HG03103 (cell line): Measurements from ENCODE around the gene ATXN7L1.
A peak's percentile ranks its signal among the peaks of the same experiment; 100 is the strongest.

Source experiments
- ATAC-seq: cut with Tn5 transposase; IDR thresholded peaks from one replicate; pipeline ENCODE4 v1.9.1; 2021; ENCODE audit warnings: low read depth; ENCODE audit not compliant: unreplicated experiment

The ATXN7L1 gene, protein sequence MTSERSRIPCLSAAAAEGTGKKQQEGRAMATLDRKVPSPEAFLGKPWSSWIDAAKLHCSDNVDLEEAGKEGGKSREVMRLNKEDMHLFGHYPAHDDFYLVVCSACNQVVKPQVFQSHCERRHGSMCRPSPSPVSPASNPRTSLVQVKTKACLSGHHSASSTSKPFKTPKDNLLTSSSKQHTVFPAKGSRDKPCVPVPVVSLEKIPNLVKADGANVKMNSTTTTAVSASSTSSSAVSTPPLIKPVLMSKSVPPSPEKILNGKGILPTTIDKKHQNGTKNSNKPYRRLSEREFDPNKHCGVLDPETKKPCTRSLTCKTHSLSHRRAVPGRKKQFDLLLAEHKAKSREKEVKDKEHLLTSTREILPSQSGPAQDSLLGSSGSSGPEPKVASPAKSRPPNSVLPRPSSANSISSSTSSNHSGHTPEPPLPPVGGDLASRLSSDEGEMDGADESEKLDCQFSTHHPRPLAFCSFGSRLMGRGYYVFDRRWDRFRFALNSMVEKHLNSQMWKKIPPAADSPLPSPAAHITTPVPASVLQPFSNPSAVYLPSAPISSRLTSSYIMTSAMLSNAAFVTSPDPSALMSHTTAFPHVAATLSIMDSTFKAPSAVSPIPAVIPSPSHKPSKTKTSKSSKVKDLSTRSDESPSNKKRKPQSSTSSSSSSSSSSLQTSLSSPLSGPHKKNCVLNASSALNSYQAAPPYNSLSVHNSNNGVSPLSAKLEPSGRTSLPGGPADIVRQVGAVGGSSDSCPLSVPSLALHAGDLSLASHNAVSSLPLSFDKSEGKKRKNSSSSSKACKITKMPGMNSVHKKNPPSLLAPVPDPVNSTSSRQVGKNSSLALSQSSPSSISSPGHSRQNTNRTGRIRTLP

DNA sequence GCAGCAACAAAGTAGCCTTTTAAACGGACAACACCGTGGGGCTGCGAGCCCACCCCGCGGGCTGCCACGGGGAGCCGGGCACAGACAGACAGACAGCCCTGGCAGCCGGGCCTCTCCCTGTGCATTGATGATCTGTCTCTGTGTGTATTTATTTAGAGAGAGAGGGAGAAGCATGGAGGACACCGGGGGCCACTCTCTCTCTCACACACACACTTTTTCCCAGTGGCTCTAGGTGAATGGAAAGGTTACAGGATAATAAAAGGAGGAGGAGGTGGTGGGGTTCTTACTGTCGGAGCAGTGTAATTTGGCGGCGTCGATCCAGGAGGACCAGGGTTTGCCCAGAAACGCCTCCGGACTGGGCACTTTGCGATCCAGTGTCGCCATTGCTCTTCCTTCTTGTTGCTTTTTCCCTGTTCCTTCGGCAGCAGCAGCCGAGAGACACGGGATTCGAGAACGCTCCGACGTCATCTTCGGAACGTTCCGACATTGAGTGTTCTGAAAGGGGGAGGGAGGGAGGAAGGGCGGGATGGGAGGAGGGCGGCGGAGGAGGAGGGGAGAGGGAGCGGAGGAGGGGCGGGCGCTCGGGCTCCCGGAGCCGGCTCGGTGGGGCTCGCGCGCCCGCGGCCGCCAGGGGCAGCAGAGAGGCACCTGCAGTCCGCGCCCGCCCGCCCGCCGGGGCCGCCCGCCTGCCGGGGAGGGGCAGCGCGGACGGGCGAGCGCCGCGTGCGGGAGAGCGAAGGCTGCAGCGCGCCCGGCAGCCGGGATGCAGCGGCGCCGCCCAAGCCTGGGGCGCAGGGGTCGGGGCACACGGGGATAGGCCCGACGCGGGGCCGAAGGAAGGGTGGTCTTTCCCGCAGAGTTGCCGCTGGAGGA is at the start of gene ATXN7L1:
TSS of gene ATXN7L1 (minus strand) at position 509 of the 873 bp plus-strand sequence. CDS start at position 468, 41 bp downstream.
- ATAC-seq, result peak; percentile 79

DNA sequence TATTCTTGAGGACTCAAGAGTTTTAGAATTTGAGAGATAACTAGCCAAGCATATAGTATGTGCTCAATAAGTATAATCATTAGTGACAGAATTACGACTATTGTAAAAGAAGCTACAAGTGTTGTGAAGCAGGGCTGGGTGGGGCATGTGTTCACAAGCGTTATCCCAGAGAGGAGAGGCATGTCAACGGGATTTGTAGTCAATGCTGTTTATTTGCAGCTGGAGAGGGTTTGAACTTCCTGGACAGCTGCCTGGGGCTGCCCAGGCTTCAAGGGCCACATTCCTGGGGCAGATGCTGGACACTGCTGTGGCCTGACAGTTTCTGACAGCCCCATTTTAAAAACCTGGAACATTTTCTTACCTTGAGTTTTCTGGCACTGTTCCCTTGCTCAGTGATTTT is 49.7 kb upstream of the ATXN7L1 start:
- ATAC-seq, result no peak

DNA sequence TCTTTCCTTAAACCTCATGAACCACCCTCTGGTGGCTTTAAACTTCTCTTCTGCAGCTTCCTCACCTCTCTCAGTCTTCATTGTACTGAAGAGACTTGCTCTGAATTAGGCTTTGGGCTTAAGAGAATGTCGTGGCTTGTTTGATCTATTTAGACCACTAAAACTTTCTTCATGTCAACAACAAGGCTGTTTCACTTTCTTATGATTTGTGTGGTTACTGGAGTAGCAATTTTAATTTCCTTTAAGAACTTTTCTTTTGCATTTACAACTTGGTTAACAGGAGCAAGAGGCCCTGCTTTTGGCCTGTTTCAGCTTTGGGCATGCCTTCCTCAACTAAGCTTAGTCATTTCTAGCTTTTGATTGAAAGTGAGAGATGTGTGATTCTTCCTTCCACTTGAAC is 48.5 kb upstream of the ATXN7L1 start:
- ATAC-seq, result no peak

DNA sequence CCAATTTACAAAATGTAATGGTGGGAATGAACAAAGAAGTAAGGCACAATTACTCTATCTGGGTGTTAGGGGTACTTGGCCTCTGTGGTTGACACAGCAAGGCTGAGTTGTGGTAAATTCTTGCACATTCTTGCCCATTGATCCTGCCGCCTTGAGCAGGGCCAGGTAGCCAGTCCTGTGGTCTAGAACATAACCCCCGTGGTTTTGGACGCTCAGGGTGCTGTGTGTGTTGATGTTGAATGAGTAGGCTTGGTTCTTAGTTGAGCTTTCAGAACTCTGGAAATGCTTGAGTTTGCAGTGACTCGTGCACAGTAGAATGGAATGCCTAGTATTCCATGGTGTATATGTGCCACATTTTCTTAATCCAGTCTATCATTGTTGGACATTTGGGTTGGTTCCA is 44.4 kb upstream of the ATXN7L1 start:
- ATAC-seq, result no peak

DNA sequence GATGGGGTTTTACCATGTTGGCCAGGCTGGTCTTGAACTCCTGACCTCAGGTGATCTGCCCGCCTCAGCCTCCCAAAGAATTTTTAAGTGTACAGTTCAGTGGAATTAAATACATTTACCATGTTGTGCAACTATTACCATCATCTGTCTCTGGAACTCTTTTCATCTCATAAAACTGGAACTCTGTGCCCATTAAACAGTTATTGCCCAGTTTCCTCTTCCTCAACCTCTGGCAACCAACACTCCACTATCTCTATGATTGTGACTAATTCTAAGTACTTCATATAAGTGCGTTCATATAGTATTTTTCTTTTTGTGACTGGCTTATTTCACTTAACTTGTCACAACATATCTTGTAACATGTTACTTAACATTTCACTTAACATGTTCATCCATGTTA is 41.3 kb upstream of the ATXN7L1 start:
- ATAC-seq, result no peak

- no peak for ATAC-seq
Measured at GRCh38 chr7:105916603-105917002, 40.2 kb upstream of the ATXN7L1 start.

GRCh38 chr7:105913947-105914346 is 37.5 kb upstream of the ATXN7L1 start:
- ATAC-seq, result no peak

- no peak for ATAC-seq
Measured at GRCh38 chr7:105911961-105912575, 35.7 kb upstream of the ATXN7L1 start.

DNA sequence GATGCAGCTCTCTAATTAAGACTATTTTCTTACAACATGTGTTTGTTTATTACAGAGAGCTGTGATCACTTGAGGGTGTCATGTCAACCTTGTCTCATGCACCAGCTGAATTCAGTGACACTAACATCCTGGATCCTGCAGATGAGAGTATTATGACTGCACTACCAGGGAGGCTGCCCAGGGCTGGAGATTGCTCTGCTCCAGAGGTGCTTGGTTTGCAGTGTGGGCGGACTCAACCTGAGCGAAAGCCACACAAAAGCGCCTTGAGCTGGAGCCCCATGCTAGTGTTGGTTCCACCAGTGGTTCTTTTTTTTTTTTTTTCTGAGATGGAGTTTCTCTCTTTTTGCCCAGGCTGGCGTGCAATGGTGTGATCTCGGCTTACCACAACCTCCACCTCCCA is 33.8 kb upstream of the ATXN7L1 start:
- ATAC-seq, result no peak

DNA sequence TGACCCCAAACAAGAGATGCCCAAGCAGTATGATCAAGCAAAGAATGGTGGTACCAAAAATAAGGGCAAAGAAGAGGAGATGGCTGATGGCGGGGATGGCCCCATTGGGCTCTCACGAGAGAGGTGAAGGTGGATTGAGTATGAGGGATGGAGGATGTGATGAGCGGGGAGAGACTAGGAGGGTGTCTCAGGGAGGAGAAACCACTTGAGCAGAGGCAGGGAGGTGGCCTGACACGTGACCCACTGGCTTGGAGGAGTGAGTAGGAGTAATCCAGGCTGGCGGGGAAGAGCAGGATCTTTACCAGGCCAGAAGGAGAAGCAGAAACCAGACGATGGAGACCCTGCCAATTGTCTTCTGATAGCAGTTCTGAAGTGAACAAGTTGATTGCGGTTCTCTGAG is 33.3 kb upstream of the ATXN7L1 start:
- ATAC-seq, result no peak

DNA sequence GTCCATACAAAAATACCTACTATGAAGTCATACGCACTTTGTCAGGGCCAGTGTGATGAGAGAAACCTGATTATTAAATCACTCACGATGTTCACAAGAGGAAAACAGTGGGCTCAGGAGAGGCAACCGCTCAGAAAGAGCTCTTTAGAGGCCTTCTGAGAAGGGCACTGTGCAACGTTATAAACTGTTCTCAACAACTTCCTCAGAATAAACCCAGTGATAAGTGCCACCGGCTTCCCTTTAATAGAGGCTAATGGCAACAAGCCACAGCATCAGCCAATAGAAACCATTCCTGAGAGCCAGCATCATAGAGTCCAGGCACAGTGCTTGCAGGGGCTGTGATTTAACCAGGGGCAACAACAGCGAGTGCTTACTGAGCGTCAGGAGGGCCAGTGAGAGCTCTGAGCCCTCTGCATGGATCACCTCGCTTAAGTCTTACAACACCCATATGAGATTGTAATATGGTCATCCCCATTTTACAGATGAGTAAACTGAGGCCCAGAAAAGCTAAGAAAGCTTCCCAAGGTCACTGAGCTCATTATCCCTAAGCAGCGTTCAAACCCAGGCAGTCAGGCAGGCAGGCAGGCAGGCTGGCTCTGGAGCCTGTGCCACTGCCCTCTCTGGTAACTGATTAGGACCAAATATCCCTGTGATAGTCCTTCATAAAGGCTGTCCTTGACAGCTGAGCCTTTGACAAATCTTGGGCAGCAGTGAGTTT is 30.9 kb upstream of the ATXN7L1 start:
- no peak for ATAC-seq

- ATAC-seq, result no peak
Measured at GRCh38 chr7:105906695-105907094, 30.3 kb upstream of the ATXN7L1 start.

DNA sequence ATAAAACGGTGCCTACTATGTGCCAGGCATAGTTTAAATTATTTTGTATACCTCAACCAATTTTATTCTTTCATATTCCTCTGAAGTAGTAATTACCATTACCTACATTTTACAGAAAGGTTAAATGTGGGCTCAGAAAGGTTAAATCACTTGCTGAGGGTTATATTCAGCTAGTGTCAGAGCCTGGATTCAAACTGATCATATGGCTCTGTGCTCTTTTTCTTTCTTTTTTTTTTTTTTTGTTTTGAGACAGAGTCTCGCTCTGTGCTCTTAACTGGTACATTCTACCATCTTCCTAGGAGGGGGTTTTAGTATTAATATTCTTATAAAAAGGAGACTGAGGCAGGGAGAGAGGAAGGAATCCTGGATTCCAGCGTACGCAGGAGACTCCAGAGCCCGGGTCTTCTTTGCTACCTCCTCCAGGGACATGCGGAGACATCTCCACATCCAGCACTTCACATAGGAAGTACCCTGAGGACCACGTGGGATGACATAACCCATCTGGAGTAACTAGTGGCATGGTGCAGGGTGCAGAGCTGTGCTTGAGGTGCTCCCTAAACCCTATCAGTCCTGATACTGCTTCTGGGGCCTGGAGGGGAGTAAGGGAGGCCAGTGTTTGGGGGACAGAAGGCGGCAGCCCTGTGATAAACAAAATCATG is 29.6 kb upstream of the ATXN7L1 start:
- no peak for ATAC-seq

DNA sequence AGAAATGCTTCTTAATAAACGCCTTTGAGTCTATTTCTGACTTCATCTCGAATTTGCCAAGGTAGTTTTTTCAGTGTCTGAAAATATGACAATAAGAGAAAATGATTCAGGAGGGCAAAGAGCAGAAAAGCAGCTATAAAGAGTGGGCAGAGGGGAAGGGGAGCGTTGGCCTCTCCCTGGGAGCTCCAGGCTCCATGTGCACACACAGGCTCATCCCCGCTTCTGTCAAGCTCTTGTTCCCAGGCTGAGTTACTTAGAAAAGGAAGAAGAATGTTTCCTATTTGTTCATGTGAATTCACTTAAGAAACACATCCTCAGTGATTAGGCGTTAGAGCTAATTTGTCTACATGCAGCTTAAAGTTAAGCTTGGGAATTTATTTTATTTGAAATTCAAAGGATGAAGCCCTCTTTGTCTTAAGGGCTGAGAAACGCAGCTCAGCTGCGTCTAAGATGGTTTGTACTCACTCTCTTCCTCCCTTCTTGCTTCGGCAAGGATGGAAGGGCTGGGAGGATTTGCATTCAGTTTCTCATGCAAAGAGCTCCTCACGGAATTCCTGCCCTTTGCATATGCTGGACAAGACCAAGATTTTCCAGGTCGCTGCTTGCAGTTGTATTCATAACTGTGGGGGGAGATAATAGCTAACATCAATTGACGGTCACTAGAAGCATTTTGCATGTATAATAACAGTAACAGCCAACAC is 29.0 kb upstream of the ATXN7L1 start:
- no peak for ATAC-seq

DNA sequence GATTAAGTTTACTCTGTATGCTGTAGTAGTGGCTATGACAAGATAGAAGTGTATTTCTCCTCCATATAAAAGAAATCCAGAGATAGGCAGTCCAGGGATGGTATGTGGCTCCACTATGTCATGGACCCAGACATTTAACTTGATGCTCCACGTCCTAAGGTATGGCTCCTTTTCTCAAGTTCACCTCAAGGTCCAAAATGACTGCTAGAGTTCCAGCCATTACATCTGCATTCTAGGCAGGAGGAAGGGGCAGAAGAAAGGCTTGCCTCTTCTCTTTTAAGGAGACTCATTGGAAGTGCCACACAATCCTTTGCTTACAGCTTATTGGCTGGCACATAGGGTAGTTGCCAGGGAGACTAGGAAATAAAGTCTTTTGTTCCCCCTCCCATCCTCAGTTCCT is 27.7 kb upstream of the ATXN7L1 start:
- ATAC-seq, result no peak

GRCh38 chr7:105902325-105902911 is 26.0 kb upstream of the ATXN7L1 start:
- ATAC-seq, result no peak

GRCh38 chr7:105897999-105898398 is 21.6 kb upstream of the ATXN7L1 start:
- ATAC-seq, result no peak

- ATAC-seq, result no peak
Measured at GRCh38 chr7:105896407-105896911, 20.1 kb upstream of the ATXN7L1 start.
